HFF-Myc (cell line): ENCODE results near the gene ROMO1.

Experiments used
- DNase-seq: peaks from one replicate; pipeline ENCODE4 v3.0.0-alpha.2; 2011; ENCODE audit warnings: low read depth; ENCODE audit errors: extremely low read depth
- H3K4me3 ChIP-seq: replicated peaks from 2 replicates; pipeline ENCODE4 v1.5.1; 2011; ENCODE audit warnings: low read depth, mild to moderate bottlenecking, control low read depth, low read length
- CTCF ChIP-seq: IDR thresholded peaks from 2 replicates; pipeline ENCODE4 v1.5.1; 2012; ENCODE audit warnings: mild to moderate bottlenecking, low read depth, low read length, control low read depth; ENCODE audit errors: missing control alignments

ROMO1 gene

GRCh38 chr20:35697696-35698297 lies 1.4 kb upstream of the ROMO1 start:
- peak overlapping the region; percentile 71 for H3K4me3 ChIP-seq
- no peak for TF ChIP-seq CTCF
- DNase-seq = no peak

DNA sequence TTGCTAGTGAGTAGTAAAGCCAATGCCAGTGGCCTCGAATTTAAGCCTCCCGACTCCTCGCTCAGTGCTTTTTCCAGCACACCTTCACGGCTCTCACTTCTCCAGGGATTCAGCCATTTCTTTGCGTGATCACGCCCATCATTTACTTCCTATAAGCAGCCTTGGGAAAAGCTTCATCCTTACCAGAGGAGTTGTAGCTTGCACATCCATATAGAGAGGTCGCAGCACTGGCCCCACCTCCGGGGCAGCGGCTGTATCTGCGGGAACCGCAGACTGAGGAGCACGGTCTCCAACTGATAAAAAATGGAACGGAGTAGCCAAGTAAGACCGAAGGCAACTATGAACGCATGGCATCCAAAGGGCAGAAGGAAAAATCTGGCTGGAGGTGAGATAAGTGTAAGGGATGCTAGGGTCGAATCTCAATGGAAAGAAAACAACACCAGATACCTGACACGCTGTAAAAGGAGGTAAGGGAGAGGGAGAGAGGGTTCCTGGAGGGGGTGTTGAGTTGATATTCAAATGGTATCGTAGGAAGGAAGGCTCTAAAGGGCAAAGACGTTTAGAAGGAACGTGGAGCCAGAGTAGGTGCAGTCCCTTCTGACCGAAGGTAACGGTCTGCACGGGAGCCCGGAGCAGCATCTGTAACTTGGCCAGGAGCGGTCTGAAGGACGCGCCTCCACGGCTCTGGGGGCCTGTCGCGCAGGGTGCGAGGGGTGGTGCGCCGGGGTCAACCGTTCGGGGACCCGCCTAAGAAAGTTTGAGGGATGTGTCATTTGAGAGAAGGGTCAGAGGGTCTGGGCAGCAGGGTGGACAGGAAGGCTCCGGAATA lies 693 bp upstream of the ROMO1 start:
- H3K4me3 ChIP-seq = peak overlapping the region; percentile 71
- TF ChIP-seq CTCF = no peak
- DNase-seq = no peak

- no peak for DNase-seq
- no peak for TF ChIP-seq CTCF
- peak overlapping the region; percentile 71 for H3K4me3 ChIP-seq
These were observed 886 bp downstream of the ROMO1 start for GRCh38 chr20:35699957-35700624.

GRCh38 chr20:35700625-35701148 lies 1.5 kb downstream of the ROMO1 start:
- no peak for TF ChIP-seq CTCF
- peak overlapping the region; percentile 71 for H3K4me3 ChIP-seq
- no peak for DNase-seq

GRCh38 chr20:35702051-35702823 lies 3.0 kb downstream of the ROMO1 start:
- H3K4me3 ChIP-seq = no peak overlapping the region
- no peak for TF ChIP-seq CTCF
- DNase-seq = peak; percentile 59
